ENCODE data around the gene EPAS1.

The EPAS1 gene

GRCh38 chr2:46323730-46324129 lies 26.5 kb downstream of the EPAS1 start:
- no peak for DNase-seq (ENCODE audit: extremely low read depth, low read depth)
- TF ChIP-seq CTCF (IDR thresholded peaks at IDR 0.05; ENCODE audit: low read depth, low read length): no peak

GRCh38 chr2:46325182-46325928 lies 28.1 kb downstream of the EPAS1 start:
- DNase-seq (ENCODE audit: extremely low read depth, low read depth): no peak
- no peak for TF ChIP-seq CTCF (IDR thresholded peaks at IDR 0.05; ENCODE audit: low read depth, low read length)

DNA sequence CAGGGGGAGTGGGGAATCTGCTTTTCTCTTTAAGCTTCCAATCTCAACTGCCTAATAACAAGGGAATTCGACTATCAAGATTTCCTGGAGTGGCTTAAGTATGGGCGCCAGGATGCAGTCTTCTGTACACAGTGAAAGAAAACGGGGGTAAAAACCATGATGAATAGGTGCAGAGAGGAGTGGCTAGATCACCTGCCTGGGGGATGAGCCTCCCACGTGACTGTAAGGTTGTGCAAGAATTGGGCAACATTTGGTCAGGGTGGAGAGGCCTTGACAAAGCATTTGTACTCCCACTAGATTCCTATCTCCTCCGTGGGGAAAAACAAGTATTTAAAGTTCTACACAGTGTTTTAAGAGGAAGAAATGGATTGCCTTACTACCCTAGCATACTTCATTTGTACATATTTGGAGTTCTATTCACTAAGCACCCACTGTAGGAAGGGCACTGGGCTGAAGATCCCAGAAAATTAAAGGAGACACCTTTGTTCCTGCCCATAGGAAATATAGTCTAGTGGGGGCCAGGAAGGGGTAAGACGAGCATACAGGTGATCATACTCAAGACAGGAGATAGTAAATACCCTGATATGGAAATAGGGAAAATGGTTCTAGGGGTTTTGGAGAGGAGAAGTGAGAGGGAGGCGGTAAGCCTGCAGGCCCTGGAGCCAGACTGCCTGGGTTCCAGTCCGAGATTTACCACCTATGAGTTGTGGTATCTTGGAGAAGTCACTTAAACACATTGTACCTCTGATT lies 29.2 kb downstream of the EPAS1 start:
- DNase-seq (ENCODE audit: extremely low read depth, low read depth): no peak
- no peak for TF ChIP-seq CTCF (IDR thresholded peaks at IDR 0.05; ENCODE audit: low read depth, low read length)

GRCh38 chr2:46327627-46328026 lies 30.4 kb downstream of the EPAS1 start:
- DNase-seq (ENCODE audit: extremely low read depth, low read depth): no peak

DNA sequence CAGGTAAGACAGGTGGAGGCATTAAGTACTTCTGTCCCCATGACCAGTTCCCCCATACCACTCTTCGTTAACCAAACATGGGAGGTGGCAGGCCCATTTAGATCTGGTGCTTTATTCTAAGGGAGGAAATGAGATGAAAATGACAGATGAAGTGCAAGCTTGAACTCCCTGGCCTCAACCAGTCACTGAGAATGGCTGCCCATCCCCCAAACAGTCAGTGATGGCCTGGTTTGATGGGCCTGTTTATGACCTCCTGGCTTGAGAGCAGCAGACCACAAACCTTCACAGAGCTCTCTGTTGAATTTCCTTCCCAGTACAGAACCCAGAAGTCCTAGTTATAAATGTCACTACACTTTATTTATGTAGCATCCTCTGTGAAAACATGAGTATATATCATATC lies 31.1 kb downstream of the EPAS1 start:
- no peak for TF ChIP-seq CTCF (IDR thresholded peaks at IDR 0.05; ENCODE audit: low read depth, low read length)
- DNase-seq (ENCODE audit: extremely low read depth, low read depth): no peak

More at GRCh38 chr2:46327627-46328026, 30.4 kb downstream of the EPAS1 start:
- no peak; the same call in 1 of the 2 replicates for TF ChIP-seq CTCF (IDR thresholded peaks at IDR 0.05; ENCODE audit: low read depth, low read length)

DNA sequence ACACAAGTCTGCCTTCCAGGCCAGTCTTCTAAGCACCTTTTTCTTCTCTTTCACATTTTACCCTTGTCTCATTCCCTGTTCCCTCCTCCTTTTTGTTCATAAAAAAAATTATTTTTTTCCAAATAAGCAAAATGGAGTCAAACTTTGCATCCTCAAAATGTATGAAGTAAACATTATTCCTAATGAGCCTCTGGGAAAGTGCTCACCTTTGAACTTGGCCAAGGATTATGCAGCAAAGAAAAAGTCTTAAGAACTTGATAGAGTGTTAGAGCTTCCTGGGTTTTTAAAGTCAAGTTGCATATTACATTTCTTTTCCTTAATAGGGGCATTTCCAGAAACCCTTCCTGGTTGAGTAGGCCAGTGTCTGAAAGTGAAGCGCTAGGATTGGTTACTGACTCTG lies 31.6 kb downstream of the EPAS1 start:
- no peak for DNase-seq (ENCODE audit: extremely low read depth, low read depth)
- TF ChIP-seq CTCF (IDR thresholded peaks at IDR 0.05; ENCODE audit: low read depth, low read length): no peak

GRCh38 chr2:46329340-46329739 lies 32.1 kb downstream of the EPAS1 start:
- DNase-seq (ENCODE audit: extremely low read depth, low read depth): no peak
- no peak for TF ChIP-seq CTCF (IDR thresholded peaks at IDR 0.05; ENCODE audit: low read depth, low read length)

Data from AG09319 (cell line).